Liver (tissue), 3 donors: Measurements from ENCODE around the gene HAUS5.

Experiments
- CTCF ChIP-seq: fragments of 150-350 bp; IDR thresholded peaks from 2 replicates; pipeline ENCODE4 v1.5.1; 2017; ENCODE audit warnings: improper control_type of control experiment, low read depth, low read length; ENCODE audit not compliant: missing input control
- FOXA1 ChIP-seq: IDR thresholded peaks from 2 replicates; pipeline ENCODE4 v1.6.1; 2016; ENCODE audit warnings: antibody characterized with exemption
- GABPA ChIP-seq, 2 donors: IDR thresholded peaks in 1 of 2; conservative IDR thresholded peaks in 1 of 2; 2 replicates each; pipeline ENCODE4 v1.6.1; 2016; ENCODE audit warnings: antibody characterized with exemption in 2 of 2, mild to moderate bottlenecking in 1 of 2, moderate library complexity in 1 of 2
- SP1 ChIP-seq: IDR thresholded peaks from 2 replicates; pipeline ENCODE4 v1.6.1; 2018; ENCODE audit warnings: antibody characterized with exemption, mild to moderate bottlenecking
- TF ChIP-seq, protein P1 (sequence below): IDR thresholded peaks from 2 replicates; pipeline ENCODE4 v1.6.1; 2016; ENCODE audit warnings: antibody characterized with exemption, mild to moderate bottlenecking
- TF ChIP-seq, protein P2 (sequence below): IDR thresholded peaks from 2 replicates; pipeline ENCODE4 v1.6.1; 2016; ENCODE audit warnings: antibody characterized with exemption
- donor health status: healthy.
- donor health status: healthy.

- TF ChIP-seq CTCF (no peak), FOXA1 (no peak), SP1 (no peak), GABPA (IDR thresholded peaks at IDR 0.05 in 1 of 2, conservative IDR thresholded peaks at IDR 0.05 in 1 of 2) (no peak)
- TF ChIP-seq, protein P1, sequence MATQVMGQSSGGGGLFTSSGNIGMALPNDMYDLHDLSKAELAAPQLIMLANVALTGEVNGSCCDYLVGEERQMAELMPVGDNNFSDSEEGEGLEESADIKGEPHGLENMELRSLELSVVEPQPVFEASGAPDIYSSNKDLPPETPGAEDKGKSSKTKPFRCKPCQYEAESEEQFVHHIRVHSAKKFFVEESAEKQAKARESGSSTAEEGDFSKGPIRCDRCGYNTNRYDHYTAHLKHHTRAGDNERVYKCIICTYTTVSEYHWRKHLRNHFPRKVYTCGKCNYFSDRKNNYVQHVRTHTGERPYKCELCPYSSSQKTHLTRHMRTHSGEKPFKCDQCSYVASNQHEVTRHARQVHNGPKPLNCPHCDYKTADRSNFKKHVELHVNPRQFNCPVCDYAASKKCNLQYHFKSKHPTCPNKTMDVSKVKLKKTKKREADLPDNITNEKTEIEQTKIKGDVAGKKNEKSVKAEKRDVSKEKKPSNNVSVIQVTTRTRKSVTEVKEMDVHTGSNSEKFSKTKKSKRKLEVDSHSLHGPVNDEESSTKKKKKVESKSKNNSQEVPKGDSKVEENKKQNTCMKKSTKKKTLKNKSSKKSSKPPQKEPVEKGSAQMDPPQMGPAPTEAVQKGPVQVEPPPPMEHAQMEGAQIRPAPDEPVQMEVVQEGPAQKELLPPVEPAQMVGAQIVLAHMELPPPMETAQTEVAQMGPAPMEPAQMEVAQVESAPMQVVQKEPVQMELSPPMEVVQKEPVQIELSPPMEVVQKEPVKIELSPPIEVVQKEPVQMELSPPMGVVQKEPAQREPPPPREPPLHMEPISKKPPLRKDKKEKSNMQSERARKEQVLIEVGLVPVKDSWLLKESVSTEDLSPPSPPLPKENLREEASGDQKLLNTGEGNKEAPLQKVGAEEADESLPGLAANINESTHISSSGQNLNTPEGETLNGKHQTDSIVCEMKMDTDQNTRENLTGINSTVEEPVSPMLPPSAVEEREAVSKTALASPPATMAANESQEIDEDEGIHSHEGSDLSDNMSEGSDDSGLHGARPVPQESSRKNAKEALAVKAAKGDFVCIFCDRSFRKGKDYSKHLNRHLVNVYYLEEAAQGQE, result no peak
- TF ChIP-seq, protein P2, sequence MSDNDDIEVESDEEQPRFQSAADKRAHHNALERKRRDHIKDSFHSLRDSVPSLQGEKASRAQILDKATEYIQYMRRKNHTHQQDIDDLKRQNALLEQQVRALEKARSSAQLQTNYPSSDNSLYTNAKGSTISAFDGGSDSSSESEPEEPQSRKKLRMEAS, result no peak
These were observed 57.0 kb downstream of the HAUS5 start for GRCh38 chr19:35669566-35669965.
